GM12892 (cell line): ENCODE measurements around the gene LOXL1.

Source experiments
- DNase-seq: peaks from one replicate; pipeline ENCODE4 v3.0.0; 2011; ENCODE audit not compliant: insufficient read length
- FAIRE-seq: peaks from 2 replicates; lab custom pipeline; 2011; peaks lifted over from hg19 to GRCh38; lab: Jason Lieb, UNC
- POLR2A ChIP-seq: IDR thresholded peaks from 2 replicates; pipeline ENCODE4 v1.6.1; 2011; ENCODE audit warnings: low read depth, low read length, control low read depth
- POLR2AphosphoS5 ChIP-seq: IDR thresholded peaks from 2 replicates; pipeline ENCODE4 v1.6.1; 2011; ENCODE audit warnings: low read depth, low read length, control low read depth
- TAF1 ChIP-seq: IDR thresholded peaks from 2 replicates; pipeline ENCODE4 v1.6.1; 2011; ENCODE audit warnings: low read depth, mild to moderate bottlenecking, control low read depth, low read length, borderline replicate concordance

Gene LOXL1

DNA sequence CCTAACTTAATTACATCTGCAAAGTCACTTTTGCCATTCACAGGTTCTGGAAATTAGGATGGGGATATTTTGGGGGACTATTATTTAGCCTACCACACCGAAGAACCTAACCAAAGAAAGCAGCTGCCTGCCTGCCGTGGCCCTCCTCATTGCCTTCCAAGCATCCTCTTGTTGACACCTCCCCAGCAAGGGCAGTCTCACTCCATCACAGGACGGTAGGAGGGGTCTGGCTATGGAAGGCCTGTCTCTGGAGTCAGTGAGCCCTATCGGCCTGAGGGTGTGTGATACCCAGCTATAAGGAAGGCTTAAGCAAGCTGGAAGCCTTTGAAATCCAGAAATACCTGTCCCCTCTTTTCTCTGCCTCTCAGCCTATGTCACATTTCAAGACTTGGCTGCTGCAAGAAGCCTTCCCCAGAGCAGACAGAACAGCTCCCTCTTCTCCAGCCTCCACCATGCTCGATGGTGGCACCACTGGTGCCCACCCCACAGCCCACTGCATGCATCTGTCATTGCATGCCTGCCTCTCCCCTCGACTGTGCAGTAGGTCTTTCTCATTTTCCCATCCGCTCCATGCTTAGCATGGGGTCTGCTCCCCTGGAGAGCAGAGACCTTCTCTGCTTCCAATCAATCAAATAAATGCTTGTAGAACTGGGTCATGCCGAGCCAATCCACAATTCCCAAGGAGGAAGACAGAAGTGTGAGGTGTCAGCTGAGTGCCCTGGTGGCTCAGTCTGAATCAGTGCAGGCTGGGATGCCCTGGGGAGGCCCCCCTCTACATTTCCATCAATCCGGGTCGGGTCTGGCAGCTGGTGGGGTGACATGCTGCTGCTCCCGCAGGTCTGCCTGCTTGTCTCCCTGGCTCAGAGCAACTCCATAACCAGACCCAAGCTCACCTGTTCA lies 23.9 kb upstream of the LOXL1 start:
- FAIRE-seq, result no peak
- no peak for DNase-seq

DNA sequence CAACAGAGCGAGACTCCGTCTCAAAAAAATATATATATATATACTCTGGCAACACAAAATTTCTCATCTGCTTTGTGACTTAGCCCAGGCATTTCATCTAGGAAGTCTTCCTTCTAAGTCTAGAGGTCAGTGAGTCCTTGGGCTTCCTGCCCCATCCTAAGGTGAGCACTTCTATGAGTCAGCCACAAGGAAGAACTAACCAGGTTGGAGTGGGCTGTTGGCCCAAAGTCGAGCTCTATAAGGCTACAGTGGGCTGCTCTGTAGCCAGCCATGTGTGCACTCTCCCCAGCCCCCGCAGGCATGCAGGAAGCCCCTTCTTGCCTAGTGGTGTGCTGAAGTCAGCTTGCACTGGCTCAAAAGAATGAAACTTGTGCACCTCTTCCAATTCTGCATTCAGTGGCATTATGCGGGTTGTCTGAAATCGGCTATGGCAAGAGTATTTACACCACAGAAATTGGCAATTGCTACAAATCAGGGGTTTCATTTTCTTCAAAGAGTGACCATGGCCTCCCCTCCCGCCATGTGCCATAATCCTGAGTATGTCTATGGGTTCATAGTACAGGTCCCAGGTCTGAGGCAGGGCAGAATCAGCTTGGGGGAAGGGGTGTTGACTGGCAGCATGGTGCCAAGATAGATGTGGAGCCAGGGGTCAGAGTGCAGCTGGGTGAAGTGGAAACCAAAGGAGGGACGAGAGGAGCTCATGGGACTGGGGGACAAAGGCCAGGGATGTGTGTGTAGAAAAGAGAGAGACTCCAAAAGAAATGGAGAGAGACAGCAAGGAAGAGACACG lies 22.0 kb upstream of the LOXL1 start:
- no peak for TF ChIP-seq POLR2A
- TF ChIP-seq TAF1, result no peak
- no peak for TF ChIP-seq POLR2AphosphoS5
- no peak for FAIRE-seq

More for the DNA sequence above, 23.9 kb upstream of the LOXL1 start:
- TF ChIP-seq POLR2AphosphoS5 (no peak), POLR2A (no peak), TAF1 (no peak)

DNA sequence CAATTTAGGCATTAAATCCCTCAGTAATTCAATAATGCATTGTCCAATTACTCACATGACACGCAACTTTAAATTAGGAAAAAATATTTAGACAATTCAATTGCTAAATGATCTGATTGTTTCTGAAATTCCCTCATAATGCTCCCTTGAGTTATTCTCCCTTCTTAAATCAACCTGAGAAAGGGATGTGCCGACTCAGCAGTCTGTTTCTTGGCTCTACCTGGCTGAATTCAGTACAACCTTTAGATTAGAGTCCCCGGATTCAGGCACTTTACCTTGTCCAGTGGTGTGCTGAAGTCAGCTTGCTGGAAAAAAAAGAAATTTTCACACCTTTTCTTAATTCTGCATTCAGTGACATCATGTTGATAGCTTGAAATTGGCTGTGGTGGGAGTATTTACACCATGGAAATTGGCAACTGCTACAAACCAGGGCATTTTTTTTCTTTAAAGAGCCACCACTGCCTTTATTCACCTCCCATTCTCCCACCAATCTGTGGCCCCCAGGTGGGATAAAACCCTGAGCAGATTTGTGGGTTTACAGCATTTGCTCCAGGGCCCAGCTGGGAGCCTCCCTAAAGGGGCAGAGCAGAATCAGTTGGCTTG lies 20.9 kb upstream of the LOXL1 start:
- FAIRE-seq (no peak), DNase-seq (no peak)
- TF ChIP-seq POLR2A, result no peak
- TF ChIP-seq POLR2AphosphoS5, result no peak
- TF ChIP-seq TAF1, result no peak

More for the DNA sequence above, 22.0 kb upstream of the LOXL1 start:
- DNase-seq, result no peak

DNA sequence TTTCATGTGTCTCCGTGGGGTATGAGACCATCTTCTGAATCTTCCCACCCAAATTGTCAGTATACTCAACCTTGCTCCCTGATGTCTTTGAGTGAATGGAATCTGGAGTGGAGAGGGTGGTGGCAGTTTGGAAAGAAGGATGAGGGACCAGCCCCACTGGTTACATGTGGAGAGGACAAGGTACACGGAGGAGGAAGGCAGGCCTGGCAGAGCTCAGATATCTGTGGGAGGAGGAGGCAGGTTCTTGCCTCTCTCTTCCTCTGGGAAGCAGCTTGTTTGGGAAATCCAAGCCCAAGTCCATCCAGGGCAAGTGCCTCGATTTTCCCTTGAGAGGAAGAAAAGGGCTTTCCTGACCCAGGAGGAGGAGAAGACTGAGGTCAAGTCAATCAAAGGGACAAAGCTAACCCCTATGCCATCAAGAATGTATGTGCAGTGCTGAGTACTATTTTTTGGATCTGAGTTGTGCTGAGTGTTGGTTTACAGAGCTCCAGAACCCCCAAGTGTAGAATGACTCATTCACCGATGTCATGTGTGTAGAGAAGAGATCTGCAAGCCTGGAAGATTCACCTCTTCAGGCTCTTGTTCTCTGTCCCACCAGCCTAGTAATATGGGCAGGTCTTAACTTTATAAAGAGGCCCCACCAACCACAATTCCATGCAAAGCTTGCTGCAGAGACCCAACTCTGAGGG lies 19.8 kb upstream of the LOXL1 start:
- TF ChIP-seq POLR2AphosphoS5 (no peak), POLR2A (no peak), TAF1 (no peak)

DNA sequence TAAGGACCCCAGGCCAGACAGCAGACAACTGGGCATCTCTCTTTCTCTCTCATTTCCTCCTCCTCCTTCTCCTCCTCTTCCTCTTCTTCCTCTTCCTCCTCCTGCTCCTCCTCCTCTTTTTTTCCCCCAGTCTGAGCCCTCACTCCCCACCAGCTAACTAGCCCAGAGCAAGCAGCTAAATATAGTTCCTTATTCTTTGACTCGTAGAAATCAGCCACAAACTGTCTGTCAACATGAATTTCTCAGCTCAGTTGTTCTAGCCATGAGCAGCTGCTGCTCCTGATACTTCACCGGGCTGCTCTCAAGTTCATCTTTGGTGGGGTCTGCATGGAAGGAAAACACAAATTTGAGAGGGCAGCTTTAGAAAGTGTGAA lies 19.2 kb upstream of the LOXL1 start:
- DNase-seq, result no peak
- TF ChIP-seq TAF1 (no peak), POLR2A (no peak), POLR2AphosphoS5 (no peak)
- FAIRE-seq, result no peak

More for the DNA sequence above, 19.8 kb upstream of the LOXL1 start:
- DNase-seq (no peak), FAIRE-seq (no peak)

DNA sequence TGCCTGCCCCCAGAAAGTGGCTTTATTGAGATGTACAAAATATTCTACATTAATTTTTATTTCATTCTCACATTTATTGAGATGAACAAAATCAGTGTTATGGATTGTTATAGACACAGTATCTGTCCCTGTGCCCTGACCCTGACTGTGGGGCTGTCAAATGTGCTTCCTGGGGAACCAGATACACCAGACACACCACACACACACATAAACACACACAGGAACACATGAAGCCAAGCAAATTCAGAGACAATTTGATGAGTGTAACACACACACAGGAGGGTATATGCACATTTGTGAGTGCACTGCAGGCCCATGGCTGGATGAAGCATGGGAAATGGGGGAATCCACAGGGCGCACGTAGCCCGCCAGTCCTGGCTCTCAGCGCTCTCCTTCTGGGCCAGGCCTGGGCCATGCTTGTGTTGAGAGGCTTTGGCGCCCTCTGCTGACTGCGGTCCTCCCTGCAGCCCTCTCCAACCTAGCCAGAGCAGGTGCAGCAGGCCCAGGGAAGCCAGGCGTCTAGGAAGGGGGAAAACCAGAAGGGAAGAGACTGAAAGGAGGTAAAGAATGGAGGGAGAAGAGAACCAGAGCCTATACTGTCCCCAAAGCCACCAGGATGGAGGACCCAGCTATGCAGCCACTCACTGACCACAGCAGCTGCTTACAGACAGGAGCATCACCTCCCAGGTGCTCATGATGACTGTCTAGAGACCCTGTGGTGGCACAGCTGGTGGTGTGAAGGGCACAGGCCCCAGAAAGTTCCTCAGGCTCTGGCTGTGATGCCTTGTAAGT lies 18.0 kb upstream of the LOXL1 start:
- FAIRE-seq, result peak; percentile 96
- peak; percentile 65 for DNase-seq
- no peak for TF ChIP-seq POLR2AphosphoS5
- no peak for TF ChIP-seq TAF1
- no peak for TF ChIP-seq POLR2A

DNA sequence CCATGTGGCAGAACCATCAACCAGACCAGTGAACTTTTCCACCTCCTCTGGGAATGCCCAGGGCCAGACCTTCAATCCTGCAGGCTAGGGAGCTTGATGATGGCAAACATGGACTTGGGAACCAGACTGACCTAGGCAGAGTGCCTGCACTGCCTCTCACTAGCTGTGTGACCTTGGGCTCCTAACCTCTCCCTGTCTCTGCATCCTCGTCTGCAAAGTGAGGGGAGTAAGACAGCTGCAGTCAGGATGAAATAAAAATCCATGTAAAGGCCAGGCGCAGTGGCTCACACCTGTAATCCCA lies 17.5 kb upstream of the LOXL1 start:
- DNase-seq (no peak), FAIRE-seq (no peak)
- no peak for TF ChIP-seq TAF1
- TF ChIP-seq POLR2AphosphoS5, result no peak
- no peak for TF ChIP-seq POLR2A

DNA sequence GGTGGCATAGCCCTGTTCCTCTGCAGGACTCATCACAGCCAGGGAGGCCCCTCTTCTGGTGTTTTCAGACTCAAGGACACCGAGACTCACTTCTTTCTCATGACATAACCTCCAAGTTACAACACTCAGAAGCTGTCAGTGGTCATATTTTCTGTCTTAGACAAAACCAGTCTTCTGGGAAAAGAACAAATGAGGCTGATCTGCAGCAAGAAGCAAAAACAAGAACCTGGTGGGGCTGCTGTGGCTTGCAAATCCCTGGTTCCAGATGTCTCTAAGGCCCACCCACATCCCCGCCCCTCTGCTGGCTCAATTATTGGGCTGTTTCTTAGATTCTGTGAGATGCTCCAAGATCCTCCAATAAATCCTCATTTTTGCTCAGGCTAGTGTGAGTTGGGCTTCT lies 16.6 kb upstream of the LOXL1 start:
- FAIRE-seq (no peak), DNase-seq (no peak)
- TF ChIP-seq POLR2A (no peak), POLR2AphosphoS5 (no peak), TAF1 (no peak)

DNA sequence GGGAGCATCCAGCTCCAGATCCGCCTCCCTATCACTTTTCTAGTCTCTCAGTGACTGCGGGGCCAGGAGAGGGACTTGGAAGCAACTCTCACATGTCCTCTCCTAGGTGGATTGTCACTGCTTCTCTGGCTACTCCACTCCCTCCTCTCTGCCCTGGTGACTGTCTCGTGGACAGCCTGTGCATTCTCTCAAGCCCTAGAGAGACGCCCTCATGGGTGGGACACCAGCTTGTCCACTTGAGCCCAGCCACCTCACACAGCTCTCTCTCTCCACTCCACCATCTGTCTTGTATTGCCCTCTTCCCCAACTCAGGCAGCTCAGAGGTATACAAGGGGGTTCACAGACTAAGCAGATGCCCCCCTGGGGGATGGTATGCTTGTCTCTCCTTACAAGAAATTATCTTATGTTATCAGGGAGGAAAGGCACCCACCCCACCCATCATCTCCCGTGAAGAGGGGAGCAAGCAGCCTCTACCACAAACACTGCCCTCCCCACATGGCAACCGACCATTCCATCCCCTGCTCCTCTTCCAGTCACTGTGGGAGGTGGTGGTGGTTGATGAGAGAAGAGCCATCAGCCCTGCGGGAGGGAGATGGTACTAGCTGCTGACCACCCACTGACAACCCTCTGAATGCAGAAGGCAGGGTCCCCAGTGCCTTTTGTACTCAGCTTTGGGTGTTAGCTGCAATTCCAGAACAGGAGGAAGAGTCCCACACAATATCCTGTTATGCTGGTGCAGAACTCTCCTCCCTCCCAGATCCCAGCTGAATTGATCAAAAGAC lies 15.5 kb upstream of the LOXL1 start:
- FAIRE-seq (no peak), DNase-seq (no peak)
- TF ChIP-seq TAF1, result no peak
- TF ChIP-seq POLR2A, result no peak
- TF ChIP-seq POLR2AphosphoS5, result no peak
